GM12872 (cell line): ENCODE results near the gene AMPD3.

ENCODE experiments used
- CTCF ChIP-seq: IDR thresholded peaks from 3 replicates; pipeline ENCODE4 v1.5.1; 2011; ENCODE audit warnings: low read depth, mild to moderate bottlenecking, low read length, moderate library complexity; ENCODE audit not compliant: insufficient read depth

The AMPD3 gene

GRCh38 chr11:10515418-10515817, 60.4 kb downstream of the AMPD3 start:
- no peak for TF ChIP-seq CTCF

GRCh38 chr11:10518123-10518522, 63.1 kb downstream of the AMPD3 start:
- no peak for TF ChIP-seq CTCF

GRCh38 chr11:10518891-10519290, 63.8 kb downstream of the AMPD3 start:
- no peak for TF ChIP-seq CTCF

- TF ChIP-seq CTCF = no peak
These were observed 64.6 kb downstream of the AMPD3 start for GRCh38 chr11:10519630-10520029.

GRCh38 chr11:10520562-10520961, 65.5 kb downstream of the AMPD3 start:
- no peak for TF ChIP-seq CTCF

GRCh38 chr11:10522276-10522675, 67.2 kb downstream of the AMPD3 start:
- no peak for TF ChIP-seq CTCF

- no peak for TF ChIP-seq CTCF
These were observed 67.9 kb downstream of the AMPD3 start for GRCh38 chr11:10522921-10523320.

- no peak for TF ChIP-seq CTCF
These were observed 69.4 kb downstream of the AMPD3 start for GRCh38 chr11:10524471-10524870.
